Vagina (tissue), 2 donors: ENCODE results near the gene USH2A. TPM values are rescaled to one million over a fixed set of nuclear protein-coding genes. Genes with fewer than 3 reads are reported as not detected.

Source experiments
- DNase-seq, 2 donors: peaks; one replicate each; pipeline ENCODE4 v3.0.0-alpha.2; 2017; ENCODE audit errors: extremely low spot score in 2 of 2
- H3K27ac ChIP-seq: fragments of 200-600 bp; sonication (generic); one replicate; pipeline ENCODE4 v1.5.1; 2019
- H3K27me3 ChIP-seq: fragments of 200-600 bp; sonication (generic); one replicate; pipeline ENCODE4 v1.5.1; 2019
- H3K36me3 ChIP-seq, 2 donors: fragments of 200-600 bp; sonication (generic); one replicate each; pipeline ENCODE4 v1.5.1; 2017 to 2019
- H3K4me1 ChIP-seq: fragments of 200-600 bp; sonication (generic); one replicate; pipeline ENCODE4 v1.5.1; 2019
- H3K4me3 ChIP-seq, 2 donors: fragments of 200-600 bp; sonication (generic); 1 replicate in 1 of 2; 2 replicates in 1 of 2; pipeline ENCODE4 v1.5.1; 2016 to 2019
- H3K9me3 ChIP-seq: fragments of 200-600 bp; sonication (generic); one replicate; pipeline ENCODE4 v1.5.1; 2019
- CTCF ChIP-seq, 3 experiments: fragments of 450-650 bp in 2 of 3; fragments of 200-600 bp in 1 of 3; sonication (generic) in 1 of 3; IDR thresholded peaks; one replicate each; pipeline ENCODE4 v1.5.1; 2017 to 2019; ENCODE audit warnings: antibody characterized with exemption in 3 of 3, mild to moderate bottlenecking in 2 of 3, moderate library complexity in 2 of 3
- POLR2A ChIP-seq, 2 donors: fragments of 450-650 bp; IDR thresholded peaks; one replicate each; pipeline ENCODE4 v1.6.1; 2017; ENCODE audit warnings: antibody characterized with exemption in 2 of 2, mild to moderate bottlenecking in 2 of 2, moderate library complexity in 2 of 2
- POLR2AphosphoS5 ChIP-seq, 2 donors: sonication (generic); formaldehyde crosslinking; IDR thresholded peaks; one replicate each; pipeline ENCODE4 v1.9.0; 2017; ENCODE audit warnings: antibody characterized with exemption in 2 of 2, mild to moderate bottlenecking in 2 of 2, low read depth in 1 of 2; ENCODE audit not compliant: insufficient read depth in 1 of 2
- intact Hi-C: fragments of 100-400 bp; cut with DNase I; formaldehyde crosslinking; loops from one replicate; pipeline ENCODE4 v1.15.1; 2023
- total RNA-seq: library from RNA; depleted of rRNA; stranded (reverse); fragments of >200 nt; gene quantifications from one replicate; pipeline ENCODE4 v1.2.3, GENCODE V29; 2016

Gene USH2A
- total RNA-seq, 1 donor from 2014 or later: under 0.01 TPM

- Histone ChIP-seq H3K27me3 (no peaks in the 10 kb centered on the region), H3K27ac (no peak overlapping the region), H3K36me3 (no peaks in the 10 kb centered on the region), H3K4me3 (no peak overlapping the region), H3K4me1 (no peaks in the 10 kb centered on the region), H3K9me3 (no peaks in the 10 kb centered on the region)
- TF ChIP-seq POLR2AphosphoS5 (IDR thresholded peaks at IDR 0.05; ENCODE audit: insufficient read depth in 1 of 2, low read depth in 1 of 2) (no peak), POLR2A (IDR thresholded peaks at IDR 0.05) (no peak), CTCF (IDR thresholded peaks at IDR 0.05) (no peak)
- intact Hi-C loops: no loop called here
- DNase-seq: no peak
Observed at GRCh38 chr1:215895893-215896292, 527.4 kb downstream of the USH2A start.

DNA sequence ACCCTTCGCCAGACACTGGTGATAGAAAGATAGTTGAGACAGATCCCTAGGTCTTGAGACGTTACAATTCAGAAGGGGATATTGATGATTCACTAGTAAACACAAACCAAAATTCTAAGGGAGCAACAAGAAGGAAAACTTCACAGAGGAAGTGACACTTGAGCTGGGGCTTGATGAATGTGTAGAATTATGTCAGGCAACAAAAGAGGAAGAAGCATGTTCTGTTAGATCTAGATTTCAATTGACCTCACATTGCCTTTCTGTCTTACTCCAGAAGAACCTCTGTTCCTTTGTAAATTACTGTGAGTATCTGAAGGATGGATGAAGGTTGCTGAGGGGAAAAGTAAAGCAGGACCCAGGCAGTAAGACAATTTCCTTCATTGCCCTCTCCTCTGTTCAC, 528.0 kb downstream of the USH2A start:
- no peak for DNase-seq
- Histone ChIP-seq H3K27ac (no peak overlapping the region), H3K4me3 (no peak overlapping the region), H3K9me3 (no peaks in the 10 kb centered on the region), H3K27me3 (no peaks in the 10 kb centered on the region), H3K36me3 (no peaks in the 10 kb centered on the region), H3K4me1 (no peaks in the 10 kb centered on the region)
- intact Hi-C loops: no loop called here
- TF ChIP-seq CTCF (IDR thresholded peaks at IDR 0.05) (no peak), POLR2A (IDR thresholded peaks at IDR 0.05) (no peak), POLR2AphosphoS5 (IDR thresholded peaks at IDR 0.05; ENCODE audit: insufficient read depth in 1 of 2, low read depth in 1 of 2) (no peak)

GRCh38 chr1:215894617-215895016, 528.6 kb downstream of the USH2A start:
- intact Hi-C loops: no loop called here
- TF ChIP-seq CTCF (IDR thresholded peaks at IDR 0.05): no peak
- no peak for TF ChIP-seq POLR2A (IDR thresholded peaks at IDR 0.05)
- TF ChIP-seq POLR2AphosphoS5 (IDR thresholded peaks at IDR 0.05; ENCODE audit: insufficient read depth in 1 of 2, low read depth in 1 of 2): no peak
- Histone ChIP-seq H3K9me3 (no peaks in the 10 kb centered on the region), H3K4me3 (no peak overlapping the region), H3K4me1 (no peaks in the 10 kb centered on the region), H3K27me3 (no peaks in the 10 kb centered on the region), H3K27ac (no peak overlapping the region), H3K36me3 (no peaks in the 10 kb centered on the region)
- DNase-seq: no peak

GRCh38 chr1:215891266-215892057, 531.8 kb downstream of the USH2A start:
- intact Hi-C loops: no loop called here
- TF ChIP-seq CTCF (IDR thresholded peaks at IDR 0.05) (no peak), POLR2A (IDR thresholded peaks at IDR 0.05) (no peak), POLR2AphosphoS5 (IDR thresholded peaks at IDR 0.05; ENCODE audit: insufficient read depth in 1 of 2, low read depth in 1 of 2) (no peak)
- H3K4me3 ChIP-seq: no peak overlapping the region
- no peaks in the 10 kb centered on the region for H3K27me3 ChIP-seq
- no peak overlapping the region for H3K27ac ChIP-seq
- no peak for DNase-seq
- no peaks in the 10 kb centered on the region for H3K4me1 ChIP-seq
- H3K9me3 ChIP-seq: no peaks in the 10 kb centered on the region
- H3K36me3 ChIP-seq: no peaks in the 10 kb centered on the region

GRCh38 chr1:215890438-215890837, 532.8 kb downstream of the USH2A start:
- Histone ChIP-seq H3K27ac (no peak overlapping the region), H3K36me3 (no peaks in the 10 kb centered on the region), H3K27me3 (no peaks in the 10 kb centered on the region), H3K4me3 (no peak overlapping the region), H3K4me1 (no peaks in the 10 kb centered on the region), H3K9me3 (no peaks in the 10 kb centered on the region)
- DNase-seq: no peak
- intact Hi-C loops: no loop called here
- TF ChIP-seq CTCF (IDR thresholded peaks at IDR 0.05): no peak
- no peak for TF ChIP-seq POLR2AphosphoS5 (IDR thresholded peaks at IDR 0.05; ENCODE audit: insufficient read depth in 1 of 2, low read depth in 1 of 2)
- no peak for TF ChIP-seq POLR2A (IDR thresholded peaks at IDR 0.05)
